Rectal smooth muscle tissue (tissue), 1 donor: ENCODE data around the gene RASA3.

Experiments used
- H3K27ac ChIP-seq: one replicate; pipeline ENCODE4 v1.7.0; 2013; ENCODE audit warnings: low read depth, low read length, inconsistent platforms
- H3K27me3 ChIP-seq: one replicate; pipeline ENCODE4 v1.7.0; 2013; ENCODE audit warnings: low read length; ENCODE audit not compliant: control insufficient read depth, insufficient read depth
- H3K36me3 ChIP-seq: one replicate; pipeline ENCODE4 v1.7.0; 2013; ENCODE audit warnings: low read length; ENCODE audit not compliant: control insufficient read depth, insufficient read depth
- H3K4me1 ChIP-seq: one replicate; pipeline ENCODE4 v1.7.0; 2013; ENCODE audit warnings: low read length; ENCODE audit not compliant: control insufficient read depth, insufficient read depth
- H3K4me3 ChIP-seq: one replicate; pipeline ENCODE4 v1.7.0; 2013; ENCODE audit warnings: low read length
- H3K9ac ChIP-seq: one replicate; pipeline ENCODE4 v1.7.0; 2013; ENCODE audit warnings: low read length

Gene RASA3

DNA sequence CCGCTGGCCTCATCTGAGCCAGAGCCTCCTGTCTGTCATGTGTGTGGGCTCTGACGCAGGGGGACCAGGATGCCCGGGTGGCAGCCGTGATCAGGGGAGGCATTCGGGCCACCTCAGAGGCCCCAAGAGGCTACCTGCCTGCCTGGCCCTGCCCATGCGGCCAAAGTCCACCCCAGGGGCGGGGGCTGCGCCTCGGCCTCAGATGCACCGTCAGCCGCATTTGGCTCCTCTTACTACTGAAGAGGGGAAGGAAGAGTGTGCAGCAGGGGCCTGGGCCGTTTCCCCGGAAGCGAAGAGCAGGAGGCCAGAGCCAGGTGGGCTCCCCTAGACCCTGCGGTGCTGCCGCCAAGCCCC is 192.5 kb downstream of the RASA3 start:
- H3K36me3 ChIP-seq = no peaks in the 10 kb centered on the region
- H3K27ac ChIP-seq = no peak overlapping the region
- H3K4me1 ChIP-seq = no peaks in the 10 kb centered on the region
- H3K9ac ChIP-seq = no peak overlapping the region
- no peak overlapping the region for H3K4me3 ChIP-seq
- H3K27me3 ChIP-seq = peaks cover 15% of the 10 kb centered on the region

DNA sequence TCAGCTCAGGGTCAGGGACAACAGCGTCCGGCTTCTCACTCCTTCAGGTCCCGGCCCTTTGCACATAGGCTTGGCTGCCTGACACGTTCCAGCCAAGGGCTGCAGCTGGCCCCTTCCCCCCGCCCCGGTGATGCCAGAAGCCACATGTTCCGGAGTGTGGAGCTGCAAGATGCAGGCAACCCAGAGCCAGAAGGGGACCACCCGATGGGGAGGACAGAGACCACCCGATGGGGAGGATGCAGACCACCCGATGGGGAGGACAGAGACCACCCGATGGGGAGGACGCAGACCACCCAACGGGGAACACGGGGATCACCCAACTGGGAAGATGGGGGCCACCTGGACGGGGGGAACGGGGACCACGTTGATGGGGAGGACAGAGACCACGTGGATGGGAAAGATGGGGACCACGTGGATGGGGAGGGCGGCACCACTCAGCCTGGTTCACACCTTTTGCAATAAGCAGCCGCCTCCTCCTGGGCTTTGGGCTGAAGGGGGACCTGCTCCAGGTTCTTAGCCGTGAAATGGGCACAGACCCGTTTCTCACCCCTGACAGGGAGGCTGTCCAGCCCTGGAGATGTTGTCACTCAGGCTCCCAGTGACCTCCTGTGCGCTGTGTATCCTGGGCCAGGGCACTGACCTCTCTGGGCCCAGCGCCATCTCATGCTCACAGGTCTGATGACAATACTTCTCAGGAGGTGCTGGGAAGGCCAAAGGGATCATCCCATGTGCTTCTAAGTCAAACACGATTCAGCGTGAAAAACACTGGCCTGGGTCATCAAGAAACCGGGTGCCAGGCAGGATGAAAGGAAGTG is 193.1 kb downstream of the RASA3 start:
- H3K27me3 ChIP-seq = peaks cover 18% of the 10 kb centered on the region
- H3K27ac ChIP-seq = no peak overlapping the region
- no peaks in the 10 kb centered on the region for H3K4me1 ChIP-seq
- no peak overlapping the region for H3K9ac ChIP-seq
- H3K4me3 ChIP-seq = no peak overlapping the region
- no peaks in the 10 kb centered on the region for H3K36me3 ChIP-seq

GRCh38 chr13:113938716-113939115 is 193.7 kb downstream of the RASA3 start:
- no peak overlapping the region for H3K27ac ChIP-seq
- H3K36me3 ChIP-seq = no peaks in the 10 kb centered on the region
- no peaks in the 10 kb centered on the region for H3K4me1 ChIP-seq
- no peak overlapping the region for H3K9ac ChIP-seq
- no peak overlapping the region for H3K4me3 ChIP-seq
- H3K27me3 ChIP-seq = peaks cover 18% of the 10 kb centered on the region

DNA sequence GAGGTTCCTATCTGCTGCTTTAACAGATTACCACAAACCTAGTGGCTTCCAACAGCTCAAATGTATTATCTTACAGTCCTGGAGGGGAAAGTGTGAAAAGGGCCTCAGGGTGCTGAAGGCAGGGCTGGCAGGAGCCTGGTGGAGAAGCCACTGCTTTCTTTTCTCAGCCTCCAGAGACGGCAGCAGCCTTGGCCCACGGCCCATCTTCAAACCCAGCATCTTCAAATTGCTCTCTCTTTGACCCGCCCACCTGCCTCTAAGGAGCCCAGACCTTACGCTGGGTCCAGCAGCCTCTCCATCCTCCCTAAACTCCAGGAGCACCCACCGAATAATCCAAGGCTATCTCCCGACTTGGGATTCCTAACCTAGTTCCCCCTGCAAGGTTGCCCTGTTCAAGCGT is 194.2 kb downstream of the RASA3 start:
- peaks cover 18% of the 10 kb centered on the region for H3K27me3 ChIP-seq
- H3K4me1 ChIP-seq = no peaks in the 10 kb centered on the region
- no peak overlapping the region for H3K4me3 ChIP-seq
- no peak overlapping the region for H3K27ac ChIP-seq
- H3K36me3 ChIP-seq = no peaks in the 10 kb centered on the region
- H3K9ac ChIP-seq = no peak overlapping the region

GRCh38 chr13:113937527-113938180 is 194.8 kb downstream of the RASA3 start:
- no peak overlapping the region for H3K4me3 ChIP-seq
- H3K36me3 ChIP-seq = no peaks in the 10 kb centered on the region
- no peak overlapping the region for H3K27ac ChIP-seq
- peaks cover 18% of the 10 kb centered on the region for H3K27me3 ChIP-seq
- no peak overlapping the region for H3K9ac ChIP-seq
- no peaks in the 10 kb centered on the region for H3K4me1 ChIP-seq

GRCh38 chr13:113937073-113937472 is 195.3 kb downstream of the RASA3 start:
- peaks cover 18% of the 10 kb centered on the region for H3K27me3 ChIP-seq
- no peaks in the 10 kb centered on the region for H3K36me3 ChIP-seq
- no peak overlapping the region for H3K9ac ChIP-seq
- H3K4me1 ChIP-seq = no peaks in the 10 kb centered on the region
- no peak overlapping the region for H3K27ac ChIP-seq
- no peak overlapping the region for H3K4me3 ChIP-seq

- no peak overlapping the region for H3K4me3 ChIP-seq
- peaks cover 18% of the 10 kb centered on the region for H3K27me3 ChIP-seq
- no peak overlapping the region for H3K27ac ChIP-seq
- no peaks in the 10 kb centered on the region for H3K4me1 ChIP-seq
- H3K9ac ChIP-seq = no peak overlapping the region
- H3K36me3 ChIP-seq = no peaks in the 10 kb centered on the region
Measured at GRCh38 chr13:113936166-113936965, 196.1 kb downstream of the RASA3 start.

DNA sequence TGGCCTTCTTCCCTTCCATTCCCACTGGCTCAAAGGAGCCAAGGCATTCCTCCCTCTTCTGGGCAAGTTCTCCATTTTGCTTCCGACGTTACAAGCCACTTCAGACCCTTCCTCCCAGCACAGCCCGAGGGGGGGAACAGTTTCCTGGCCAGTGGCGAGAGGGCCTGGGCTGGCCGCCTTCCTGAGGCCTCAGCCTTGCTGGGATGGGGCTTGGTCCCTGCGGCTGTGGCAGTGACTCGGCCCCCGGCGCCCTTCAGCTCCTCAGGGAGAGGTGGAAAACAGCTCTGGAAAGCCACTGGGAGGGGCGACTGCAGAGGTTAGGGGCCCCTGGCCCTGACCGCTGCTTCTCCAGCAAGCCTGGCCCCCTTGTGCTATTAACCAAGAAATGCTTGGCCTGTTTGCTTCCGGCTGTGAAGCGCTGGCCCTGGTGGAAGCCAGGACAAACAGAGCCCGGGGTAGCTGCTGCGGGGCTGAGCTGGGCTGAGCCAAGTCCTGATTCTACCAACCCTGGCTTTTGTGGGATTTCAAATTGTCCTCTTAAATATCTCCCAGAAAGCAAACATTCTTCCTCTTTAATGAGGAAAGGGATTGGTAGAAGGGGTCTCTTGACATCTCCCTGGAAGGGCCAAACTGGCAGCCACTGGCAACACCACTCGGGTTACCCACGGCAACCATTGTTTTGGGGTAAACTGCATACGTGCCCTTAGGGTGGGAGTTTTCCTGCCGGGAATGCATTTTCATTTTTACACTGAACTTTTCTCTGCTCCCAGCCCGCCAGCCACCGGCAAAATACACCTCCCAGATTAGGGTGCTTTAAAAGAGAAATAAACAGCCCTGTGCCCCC is 197.2 kb downstream of the RASA3 start:
- H3K4me1 ChIP-seq = no peaks in the 10 kb centered on the region
- H3K4me3 ChIP-seq = no peak overlapping the region
- H3K9ac ChIP-seq = no peak overlapping the region
- H3K27ac ChIP-seq = no peak overlapping the region
- H3K36me3 ChIP-seq = no peaks in the 10 kb centered on the region
- H3K27me3 ChIP-seq = peaks cover 18% of the 10 kb centered on the region

GRCh38 chr13:113934576-113934975 is 197.8 kb downstream of the RASA3 start:
- H3K4me3 ChIP-seq = no peak overlapping the region
- peaks cover 16% of the 10 kb centered on the region for H3K27me3 ChIP-seq
- H3K9ac ChIP-seq = no peak overlapping the region
- no peak overlapping the region for H3K27ac ChIP-seq
- H3K36me3 ChIP-seq = no peaks in the 10 kb centered on the region
- peaks cover 2% of the 10 kb centered on the region for H3K4me1 ChIP-seq

DNA sequence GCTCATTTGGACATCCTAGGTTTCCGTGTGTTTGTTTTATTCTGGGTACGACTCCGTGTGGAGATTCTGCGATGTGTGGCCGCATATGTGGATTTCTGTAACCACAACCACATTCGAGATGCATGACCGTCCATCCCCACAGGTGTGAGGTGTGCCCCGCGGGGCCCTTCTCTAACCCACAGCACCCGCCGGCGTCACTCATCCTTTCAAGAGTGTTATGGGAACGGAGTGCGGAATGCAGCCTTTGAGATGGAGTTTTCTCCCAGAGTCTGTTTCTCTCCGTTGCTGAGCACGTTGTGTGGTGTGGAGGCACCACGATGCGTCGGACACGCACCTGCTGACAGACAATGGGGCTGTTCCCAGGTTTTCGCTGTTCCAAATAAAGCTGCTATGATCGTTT is 198.5 kb downstream of the RASA3 start:
- H3K4me3 ChIP-seq = no peak overlapping the region
- peaks cover 9% of the 10 kb centered on the region for H3K4me1 ChIP-seq
- H3K27me3 ChIP-seq = peaks cover 9% of the 10 kb centered on the region
- H3K27ac ChIP-seq = no peak overlapping the region
- no peaks in the 10 kb centered on the region for H3K36me3 ChIP-seq
- no peak overlapping the region for H3K9ac ChIP-seq

DNA sequence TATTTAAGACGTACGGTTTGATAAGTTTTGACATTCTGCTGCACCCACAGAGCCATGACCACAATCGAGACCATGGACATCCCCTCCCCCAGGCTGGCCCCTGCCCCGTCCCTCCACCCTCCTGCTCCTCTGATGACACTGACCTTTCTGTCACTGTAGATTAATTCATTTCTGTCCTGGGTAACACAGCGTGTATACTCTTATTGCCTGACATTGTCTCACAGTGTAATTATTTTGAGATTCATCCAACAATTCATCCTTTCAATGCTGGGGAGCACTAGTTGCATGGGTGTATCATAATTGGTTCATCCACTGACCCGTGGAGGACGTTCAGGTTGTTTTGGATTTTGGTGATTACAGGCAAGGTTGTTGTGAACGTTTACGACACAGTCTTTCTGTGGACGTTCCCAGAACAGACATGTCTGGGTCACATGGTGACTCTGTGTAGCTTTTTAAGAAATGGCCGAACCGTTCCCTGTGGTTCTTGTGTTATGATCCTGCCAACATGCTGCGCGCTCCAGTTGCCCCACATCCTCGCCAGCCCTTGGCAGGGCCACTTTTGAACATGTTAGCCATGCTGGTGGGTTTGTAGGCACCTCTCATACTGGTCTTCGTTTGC is 200.5 kb downstream of the RASA3 start:
- Histone ChIP-seq H3K4me1 (peaks cover 13% of the 10 kb centered on the region), H3K27ac (no peak overlapping the region), H3K9ac (no peak overlapping the region), H3K4me3 (no peak overlapping the region), H3K36me3 (no peaks in the 10 kb centered on the region), H3K27me3 (peaks cover 3% of the 10 kb centered on the region)
